Muscle layer of duodenum (tissue), 2 donors: Measurements from ENCODE around the gene DBF4B.
A peak's percentile ranks its signal among the peaks of the same experiment; 100 is the strongest.

ENCODE experiments used
- H3K27ac ChIP-seq: one replicate; pipeline ENCODE4 v1.7.0; 2013; ENCODE audit warnings: mild to moderate bottlenecking, low read length
- H3K27me3 ChIP-seq: one replicate; pipeline ENCODE4 v1.7.0; 2013; ENCODE audit warnings: low read depth, mild to moderate bottlenecking, control low read depth, low read length
- H3K36me3 ChIP-seq, 2 donors: one replicate each; pipeline ENCODE4 v1.7.0; 2013; ENCODE audit warnings: low read length in 2 of 2, control low read depth in 1 of 2, mild to moderate bottlenecking in 1 of 2; ENCODE audit not compliant: insufficient read depth in 2 of 2, control insufficient read depth in 1 of 2
- H3K4me1 ChIP-seq, 2 donors: one replicate each; pipeline ENCODE4 v1.7.0; 2013; ENCODE audit warnings: low read length in 2 of 2, mild to moderate bottlenecking in 2 of 2, control low read depth in 1 of 2, moderate library complexity in 1 of 2; ENCODE audit not compliant: insufficient read depth in 2 of 2, control insufficient read depth in 1 of 2
- H3K4me3 ChIP-seq, 2 donors: one replicate each; pipeline ENCODE4 v1.7.0; 2013; ENCODE audit warnings: low read length in 2 of 2, low read depth in 1 of 2, mild to moderate bottlenecking in 1 of 2
- H3K9me3 ChIP-seq, 2 donors: one replicate each; pipeline ENCODE4 v1.7.0; 2013; ENCODE audit warnings: low read length in 2 of 2, control low read depth in 1 of 2, mild to moderate bottlenecking in 1 of 2; ENCODE audit not compliant: control insufficient read depth in 1 of 2
- donor health status: healthy.

DBF4B gene

GRCh38 chr17:44795421-44795820 lies 87.0 kb downstream of the DBF4B start:
- peaks cover 0 to 13% of the 10 kb centered on the region in 2 donors for H3K4me1 ChIP-seq
- H3K27ac ChIP-seq = peak overlapping the region; percentile 16
- H3K4me3 ChIP-seq = no peak overlapping the region
- no peaks in the 10 kb centered on the region for H3K36me3 ChIP-seq
- H3K27me3 ChIP-seq = no peaks in the 10 kb centered on the region
- no peaks in the 10 kb centered on the region for H3K9me3 ChIP-seq

- Histone ChIP-seq H3K4me1 (peaks cover 0 to 13% of the 10 kb centered on the region in 2 donors), H3K9me3 (no peaks in the 10 kb centered on the region), H3K4me3 (no peak overlapping the region), H3K27ac (peak overlapping the region; percentile 56), H3K36me3 (no peaks in the 10 kb centered on the region), H3K27me3 (no peaks in the 10 kb centered on the region)
These were observed 87.5 kb downstream of the DBF4B start for GRCh38 chr17:44795928-44796327.

- no peaks in the 10 kb centered on the region for H3K27me3 ChIP-seq
- H3K4me1 ChIP-seq = peaks cover 0 to 13% of the 10 kb centered on the region in 2 donors
- H3K27ac ChIP-seq = no peak overlapping the region
- no peaks in the 10 kb centered on the region for H3K9me3 ChIP-seq
- H3K36me3 ChIP-seq = no peaks in the 10 kb centered on the region
- H3K4me3 ChIP-seq = no peak overlapping the region
These were observed 88.3 kb downstream of the DBF4B start for GRCh38 chr17:44796731-44797130.

DNA sequence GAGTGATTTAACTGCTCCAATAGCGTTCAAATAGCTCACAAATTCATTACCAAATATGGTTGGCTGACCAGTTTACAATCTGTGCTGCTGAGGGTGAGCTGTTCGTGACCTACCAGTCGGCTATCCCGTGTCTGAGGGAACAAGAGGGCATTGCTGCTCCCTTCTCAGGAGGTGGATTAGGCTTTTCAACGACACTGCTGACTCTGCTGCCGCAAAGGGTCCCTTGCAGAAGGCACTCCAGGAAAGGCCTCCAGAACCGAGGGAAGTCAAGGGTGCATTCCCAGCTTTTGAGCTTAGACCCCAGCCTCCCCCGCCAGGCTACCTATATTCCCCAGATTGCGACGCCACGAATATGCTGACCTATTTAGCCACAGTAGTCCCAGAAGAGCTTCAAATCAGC lies 89.3 kb downstream of the DBF4B start:
- Histone ChIP-seq H3K27me3 (no peaks in the 10 kb centered on the region), H3K36me3 (no peaks in the 10 kb centered on the region), H3K27ac (peak overlapping the region; percentile 70), H3K9me3 (no peaks in the 10 kb centered on the region), H3K4me3 (peak overlapping the region in 1 of 2 donors; percentile 14), H3K4me1 (peaks cover 0 to 15% of the 10 kb centered on the region in 2 donors)

DNA sequence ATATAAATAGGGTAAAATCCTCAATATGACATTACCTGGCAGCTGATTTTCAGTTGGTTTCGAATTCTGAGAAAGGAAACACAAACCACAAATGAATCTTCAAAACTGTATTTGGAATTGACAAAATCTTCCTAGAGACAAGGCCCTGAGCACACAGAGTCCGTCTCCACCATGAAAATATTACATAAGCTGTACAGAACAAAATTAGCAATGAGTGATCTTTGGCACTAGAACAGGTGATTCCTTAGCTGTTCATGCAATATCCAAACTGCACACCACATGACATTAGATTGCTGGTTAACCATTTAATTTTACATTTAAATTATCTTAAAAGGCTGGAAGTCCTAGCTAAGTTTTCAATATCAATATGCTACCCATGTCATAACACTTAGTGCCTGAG lies 89.9 kb downstream of the DBF4B start:
- H3K27ac ChIP-seq = peak overlapping the region; percentile 70
- no peaks in the 10 kb centered on the region for H3K27me3 ChIP-seq
- no peaks in the 10 kb centered on the region for H3K9me3 ChIP-seq
- no peak overlapping the region for H3K4me3 ChIP-seq
- peaks cover 0 to 21% of the 10 kb centered on the region in 2 donors for H3K4me1 ChIP-seq
- H3K36me3 ChIP-seq = no peaks in the 10 kb centered on the region
